HG02938 (cell line): ENCODE measurements around the gene GLIS1.
"Not testable (repeated sequence)": the region's sequence is repeated elsewhere in the genome, so short reads cannot be mapped to it uniquely, and the experiment has no call there.

ENCODE experiments used
- ATAC-seq: cut with Tn5 transposase; IDR thresholded peaks from one replicate; pipeline ENCODE4 v1.9.1; 2021; ENCODE audit warnings: mild to moderate bottlenecking, moderate library complexity; ENCODE audit not compliant: unreplicated experiment

GLIS1 gene

GRCh38 chr1:53739109-53739681 is at the start of gene GLIS1:
Gene GLIS1, minus strand, starts transcription at chr1:53739164. Its CDS starts 1,100 bp downstream, at chr1:53738064.
- ATAC-seq: peak; percentile 85

GRCh38 chr1:53787655-53788054 is 48.7 kb upstream of the GLIS1 start:
- no peak for ATAC-seq

GRCh38 chr1:53783056-53783455 is 44.1 kb upstream of the GLIS1 start:
- ATAC-seq: no peak

GRCh38 chr1:53781654-53782053 is 42.7 kb upstream of the GLIS1 start:
- ATAC-seq: no peak

GRCh38 chr1:53777272-53777671 is 38.3 kb upstream of the GLIS1 start:
- ATAC-seq: no peak

- no peak for ATAC-seq
These were observed 32.7 kb upstream of the GLIS1 start for GRCh38 chr1:53771648-53772047.

GRCh38 chr1:53769780-53770179 is 30.8 kb upstream of the GLIS1 start:
- ATAC-seq: no peak

GRCh38 chr1:53769184-53769583 is 30.2 kb upstream of the GLIS1 start:
- ATAC-seq: no peak

GRCh38 chr1:53766831-53767405 is 28.0 kb upstream of the GLIS1 start:
- ATAC-seq: no peak

- ATAC-seq: no peak
These were observed 27.3 kb upstream of the GLIS1 start for GRCh38 chr1:53766194-53766742.

- no peak for ATAC-seq
These were observed 26.7 kb upstream of the GLIS1 start for GRCh38 chr1:53765657-53766056.

GRCh38 chr1:53763911-53764310 is 24.9 kb upstream of the GLIS1 start:
- no peak for ATAC-seq

GRCh38 chr1:53763461-53763860 is 24.5 kb upstream of the GLIS1 start:
- ATAC-seq: no peak

GRCh38 chr1:53760497-53760896 is 21.5 kb upstream of the GLIS1 start:
- not testable (repeated sequence) for ATAC-seq

GRCh38 chr1:53755874-53756273 is 16.9 kb upstream of the GLIS1 start:
- no peak for ATAC-seq

- ATAC-seq: peak; percentile 52
These were observed 15.7 kb upstream of the GLIS1 start for GRCh38 chr1:53754484-53755312.

GRCh38 chr1:53752281-53752680 is 13.3 kb upstream of the GLIS1 start:
- ATAC-seq: no peak

- ATAC-seq: no peak
These were observed 8.9 kb upstream of the GLIS1 start for GRCh38 chr1:53747841-53748240.

GRCh38 chr1:53740621-53741105 is 1.7 kb upstream of the GLIS1 start:
- no peak for ATAC-seq

- ATAC-seq: peak; percentile 6
These were observed 507 bp downstream of the GLIS1 start for GRCh38 chr1:53738205-53739108.
